GM12878 (cell line): ENCODE results near the gene DLG4. TPM values are rescaled to one million over a fixed set of nuclear protein-coding genes. Genes with fewer than 3 reads are reported as not detected.
"Not testable (repeated sequence)": the region's sequence is repeated elsewhere in the genome, so short reads cannot be mapped to it uniquely, and the experiment has no call there.

Source experiments
- ATAC-seq: fragments of 200-7000 bp; cut with Tn5 transposase; 3 replicates; pipeline ENCODE4 v1.9.1; 2020; ENCODE audit warnings: mild to moderate bottlenecking, moderate library complexity
- BruUV-seq: library from RNA; stranded (reverse); fragments of 400-500 nt; replicated peaks from 2 replicates; lab custom pipeline; 2021; lab: Mats Ljungman, UMichigan
- CTCF ChIA-PET: fragments of 300-600 bp; sonication (Branson Sonifier 250); formaldehyde crosslinking; extraction: SDS; loops from one replicate; lab custom pipeline; 2021; ENCODE audit warnings: inconsistent platforms; lab: Yijun Ruan, JAX
- POLR2A ChIA-PET: fragments of 350-600 bp; formaldehyde crosslinking; extraction: SDS; loops from one replicate; lab custom pipeline; 2021; ENCODE audit warnings: inconsistent platforms; lab: Charles Lee
- RAD21 ChIA-PET: fragments of 300-600 bp; sonication (Branson Sonifier 250); formaldehyde crosslinking; loops from one replicate; lab custom pipeline; 2023; ENCODE audit warnings: antibody characterized with exemption; ENCODE audit not compliant: unreplicated experiment; lab: Charles Lee
- SMC1A ChIA-PET: fragments of 300-600 bp; sonication (Branson Sonifier 250); formaldehyde crosslinking; loops from one replicate; lab custom pipeline; 2023; ENCODE audit not compliant: unreplicated experiment, uncharacterized antibody; lab: Charles Lee
- DNase-seq: peaks from one replicate; pipeline ENCODE4 v3.0.0-alpha.2; 2011; ENCODE audit warnings: low read depth, low spot score
- FAIRE-seq: peaks from 3 replicates; lab custom pipeline; 2011; peaks lifted over from hg19 to GRCh38; lab: Jason Lieb, UNC
- H2AFZ ChIP-seq: 2 replicates; pipeline ENCODE4 v1.6.0; 2011; ENCODE audit warnings: low read depth, low read length, control low read depth; ENCODE audit not compliant: control insufficient read depth
- H3K27ac ChIP-seq: 2 replicates; pipeline ENCODE4 v1.5.1; 2011; ENCODE audit warnings: control low read depth; ENCODE audit not compliant: control insufficient read depth, insufficient read depth
- H3K27me3 ChIP-seq, 2 experiments: replicated peaks in 1 of 2; 2 replicates each; pipeline versions ENCODE4 v1.6.0 to v1.6.1; 2011; ENCODE audit warnings: low read length in 1 of 2; ENCODE audit not compliant: control insufficient read depth in 2 of 2, insufficient read depth in 2 of 2
- H3K36me3 ChIP-seq, 2 experiments: 2 replicates each; pipeline ENCODE4 v1.5.1; 2011; ENCODE audit warnings: low read length in 1 of 2; ENCODE audit not compliant: control insufficient read depth in 2 of 2, insufficient read depth in 2 of 2
- H3K4me1 ChIP-seq: 2 replicates; pipeline ENCODE4 v1.6.1; 2011; ENCODE audit warnings: mild to moderate bottlenecking, low read length, moderate library complexity, mixed read lengths; ENCODE audit not compliant: control insufficient read depth, insufficient read depth
- H3K4me2 ChIP-seq: 2 replicates; pipeline ENCODE4 v1.6.0; 2011; ENCODE audit warnings: control low read depth; ENCODE audit not compliant: control insufficient read depth, insufficient read depth
- H3K4me3 ChIP-seq: fragments of 200-600 bp; sonication (generic); 2 replicates; pipeline ENCODE4 v1.5.1; 2016
- H3K79me2 ChIP-seq: 2 replicates; pipeline ENCODE4 v1.6.0; 2011; ENCODE audit warnings: low read length; ENCODE audit not compliant: control insufficient read depth, insufficient read depth
- H3K9ac ChIP-seq: 2 replicates; pipeline ENCODE4 v1.8.0; 2011; ENCODE audit warnings: low read length, control low read depth, mixed read lengths; ENCODE audit not compliant: control insufficient read depth, insufficient read depth
- H3K9me3 ChIP-seq: replicated peaks from 3 replicates; pipeline ENCODE4 v1.5.1; 2011; ENCODE audit warnings: mild to moderate bottlenecking, low read length; ENCODE audit not compliant: control insufficient read depth, insufficient read depth
- H4K20me1 ChIP-seq: 2 replicates; pipeline ENCODE4 v1.6.0; 2011; ENCODE audit not compliant: control insufficient read depth, insufficient read depth
- BHLHE40 ChIP-seq, 2 experiments: fragments of 450-650 bp in 1 of 2; IDR thresholded peaks; 2 replicates each; pipeline ENCODE4 v1.6.1; 2011 to 2017; ENCODE audit warnings: low read depth in 2 of 2, borderline replicate concordance in 1 of 2, improper control_type of control experiment in 1 of 2, low read length in 1 of 2, mild to moderate bottlenecking in 1 of 2
- BMI1 ChIP-seq: fragments of 450-650 bp; IDR thresholded peaks from 2 replicates; pipeline ENCODE4 v1.6.1; 2016; ENCODE audit warnings: mild to moderate bottlenecking, moderate library complexity, borderline replicate concordance
- DPF2 ChIP-seq: fragments of 450-650 bp; IDR thresholded peaks from 2 replicates; pipeline ENCODE4 v1.6.1; 2017; ENCODE audit warnings: mild to moderate bottlenecking
- GABPA ChIP-seq: IDR thresholded peaks from 2 replicates; pipeline ENCODE4 v1.6.1; 2014; ENCODE audit warnings: antibody characterized with exemption, low read depth, mild to moderate bottlenecking, inconsistent platforms
- MYC ChIP-seq: IDR thresholded peaks from 2 replicates; pipeline ENCODE4 v1.6.1; 2011; ENCODE audit warnings: mild to moderate bottlenecking, low read length, moderate library complexity, inconsistent platforms; ENCODE audit not compliant: insufficient read depth, insufficient replicate concordance, insufficient read length, severe bottlenecking
- NFIC ChIP-seq: IDR thresholded peaks from 2 replicates; pipeline ENCODE4 v1.6.1; 2012; ENCODE audit warnings: low read depth, mild to moderate bottlenecking, inconsistent platforms, low read length, moderate library complexity
- NFYB ChIP-seq: IDR thresholded peaks from 2 replicates; pipeline ENCODE4 v1.6.1; 2011; ENCODE audit warnings: low read depth, mild to moderate bottlenecking, low read length, improper control_type of control experiment, moderate library complexity; ENCODE audit not compliant: insufficient read depth
- PAX8 ChIP-seq: fragments of 450-650 bp; IDR thresholded peaks from 2 replicates; pipeline ENCODE4 v1.6.1; 2017; ENCODE audit warnings: mild to moderate bottlenecking, moderate library complexity
- PML ChIP-seq: IDR thresholded peaks from 2 replicates; pipeline ENCODE4 v1.6.1; 2012; ENCODE audit warnings: low read length, inconsistent platforms
- POLR2AphosphoS2 ChIP-seq: IDR thresholded peaks from 2 replicates; pipeline ENCODE4 v1.6.1; 2011; ENCODE audit warnings: low read depth, mild to moderate bottlenecking, low read length, improper control_type of control experiment, moderate library complexity
- POLR2AphosphoS5 ChIP-seq: IDR thresholded peaks from 2 replicates; pipeline ENCODE4 v1.6.1; 2011; ENCODE audit warnings: mild to moderate bottlenecking, low read length, inconsistent platforms
- RCOR1 ChIP-seq: conservative IDR thresholded peaks from 2 replicates; pipeline ENCODE4 v1.6.1; 2012; ENCODE audit warnings: low read depth, low read length, improper control_type of control experiment
- RFX5 ChIP-seq: IDR thresholded peaks from 2 replicates; pipeline ENCODE4 v1.6.1; 2011; ENCODE audit warnings: low read depth, low read length, improper control_type of control experiment
- SMAD1 ChIP-seq: fragments of 450-650 bp; IDR thresholded peaks from 2 replicates; pipeline ENCODE4 v1.6.1; 2018; ENCODE audit warnings: mild to moderate bottlenecking, low read depth; ENCODE audit not compliant: partially characterized antibody
- WGBS: methylation state at CpG from one replicate; pipeline ENCODE4 v1.1.6; 2016; ENCODE audit warnings: low lambda C conversion rate; ENCODE audit not compliant: insufficient replicate concordance, insufficient coverage; ENCODE audit errors: missing lambda C conversion rate; 5-methylcytosine and 5-hydroxymethylcytosine counted together
- in situ Hi-C: fragments of 300-500 bp; cut with MboI; formaldehyde crosslinking; loops from 9 replicates; pipeline ENCODE4 v1.14.3; 2018; ENCODE audit warnings: mixed read lengths
- intact Hi-C: fragments of 100-400 bp; cut with micrococcal nuclease; formaldehyde crosslinking; loops from one replicate; pipeline ENCODE4 v1.14.2; 2022; ENCODE audit not compliant: unreplicated experiment
- polyA plus RNA-seq, 11 experiments: library from polyadenylated mRNA; depleted of rRNA in 4 of 11; unstranded in 6 of 11; stranded (reverse) in 5 of 11; fragments of >200 nt; fragmentation: Nextera tagmentation in 4 of 11; fragmentation: Illumina TruSeq in 1 of 11; extraction: Ambion mirVana in 4 of 11; extraction: Trizol in 1 of 11; gene quantifications; 1 replicate in 1 of 11; 2 replicates in 10 of 11; pipeline versions ENCODE4 v1.2.1 to v1.2.3, GENCODE V29; 2011 to 2016; ENCODE audit warnings: inconsistent platforms in 2 of 11, missing spikeins in 2 of 11, low read depth in 1 of 11
- total RNA-seq, 4 experiments: library from RNA; depleted of rRNA in 3 of 4; stranded (reverse); fragments of >200 nt in 3 of 4; fragmentation: Illumina TruSeq in 1 of 4; extraction: Trizol in 1 of 4; gene quantifications; 2 replicates each; pipeline versions ENCODE4 v1.2.1 to v1.2.3, GENCODE V29; 2013 to 2021
- TF ChIP-seq, protein P1 (sequence below): fragments of 450-650 bp; IDR thresholded peaks from 2 replicates; pipeline ENCODE4 v1.6.1; 2017; ENCODE audit warnings: low read depth, mild to moderate bottlenecking, moderate library complexity

The DLG4 gene
- total and polyA plus RNA-seq, 10 of the 15 experiments (the other 5 are each of a cell fraction or from before 2014, with no cell fraction given): 0.07 to 4.1 (median 1.3) TPM

- H3K27ac ChIP-seq, H4K20me1 ChIP-seq, CTCF ChIA-PET, H3K4me3 ChIP-seq, DNase-seq, H3K79me2 ChIP-seq, H3K9ac ChIP-seq, in situ Hi-C loops, POLR2A ChIA-PET, BruUV-seq, ATAC-seq, intact Hi-C loops, FAIRE-seq, H3K4me2 ChIP-seq, H3K9me3 ChIP-seq, H3K27me3 ChIP-seq, H2AFZ ChIP-seq, SMC1A ChIA-PET, H3K36me3 ChIP-seq, H3K4me1 ChIP-seq, RAD21 ChIA-PET: not testable (repeated sequence)
- 42% methylated on average over 10 of the region's 10 CpGs for WGBS
These were observed 50.6 kb downstream of the DLG4 start for GRCh38 chr17:7168841-7169564.

GRCh38 chr17:7167832-7168231 is 51.8 kb downstream of the DLG4 start:
- no peaks in the 10 kb centered on the region for H4K20me1 ChIP-seq
- no TSS peak for BruUV-seq
- ChIA-PET RAD21 (interaction anchor here (0.7 kb wide), 1 partner anchor 537 kb away, joined by 3 read pairs; no protein-coding TSS in a partner anchor), SMC1A (no interaction called here), POLR2A (interaction anchor here (0.7 kb wide), 1 partner anchor 37 kb away, joined by 4 read pairs; no protein-coding TSS in a partner anchor), CTCF (interaction anchor here (1.4 kb wide), 1 partner anchor 9 kb away, joined by 8 read pairs; no protein-coding TSS in a partner anchor)
- DNase-seq (no peak), FAIRE-seq (no peak), ATAC-seq (no peak)
- H3K4me3 ChIP-seq: no peak overlapping the region
- in situ Hi-C loops: no loop called here
- no peaks in the 10 kb centered on the region for H3K79me2 ChIP-seq
- no peak overlapping the region for H2AFZ ChIP-seq
- H3K27me3 ChIP-seq: no peaks in the 10 kb centered on the region
- no peak overlapping the region for H3K4me2 ChIP-seq
- H3K9ac ChIP-seq: no peak overlapping the region
- H3K4me1 ChIP-seq: no peaks in the 10 kb centered on the region
- intact Hi-C loops: no loop called here
- no peaks in the 10 kb centered on the region; the same call in 2 of the 3 replicates for H3K9me3 ChIP-seq
- H3K36me3 ChIP-seq: no peaks in the 10 kb centered on the region
- no peak overlapping the region for H3K27ac ChIP-seq
- 67% methylated on average over 4 of the region's 4 CpGs for WGBS
- TF ChIP-seq PML (no peak), RFX5 (no peak), POLR2AphosphoS2 (no peak), BHLHE40 (IDR thresholded peaks at IDR 0.05; ENCODE audit: borderline replicate concordance in 1 of 2, low read depth in 2 of 2, low read length in 1 of 2) (no peak), PAX8 (no peak), BMI1 (no peak), NFYB (no peak), GABPA (no peak), SMAD1 (no peak), MYC (no peak), RCOR1 (no peak), DPF2 (no peak), POLR2AphosphoS5 (no peak), NFIC (no peak)
- TF ChIP-seq, protein P1, sequence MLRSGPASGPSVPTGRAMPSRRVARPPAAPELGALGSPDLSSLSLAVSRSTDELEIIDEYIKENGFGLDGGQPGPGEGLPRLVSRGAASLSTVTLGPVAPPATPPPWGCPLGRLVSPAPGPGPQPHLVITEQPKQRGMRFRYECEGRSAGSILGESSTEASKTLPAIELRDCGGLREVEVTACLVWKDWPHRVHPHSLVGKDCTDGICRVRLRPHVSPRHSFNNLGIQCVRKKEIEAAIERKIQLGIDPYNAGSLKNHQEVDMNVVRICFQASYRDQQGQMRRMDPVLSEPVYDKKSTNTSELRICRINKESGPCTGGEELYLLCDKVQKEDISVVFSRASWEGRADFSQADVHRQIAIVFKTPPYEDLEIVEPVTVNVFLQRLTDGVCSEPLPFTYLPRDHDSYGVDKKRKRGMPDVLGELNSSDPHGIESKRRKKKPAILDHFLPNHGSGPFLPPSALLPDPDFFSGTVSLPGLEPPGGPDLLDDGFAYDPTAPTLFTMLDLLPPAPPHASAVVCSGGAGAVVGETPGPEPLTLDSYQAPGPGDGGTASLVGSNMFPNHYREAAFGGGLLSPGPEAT: no peak
